ENCODE measurements around the gene SCGB1C2.
"Not testable (repeated sequence)": the region's sequence is repeated elsewhere in the genome, so short reads cannot be mapped to it uniquely, and the experiment has no call there.

SCGB1C2 gene

GRCh38 chr17:137166-137807 lies at the start of gene SCGB1C2:
TSS of gene SCGB1C2 (plus strand) at chr17:137569. CDS start at chr17:137591, 22 bp downstream.
- not testable (repeated sequence) for DNase-seq

GRCh38 chr17:113111-113510 lies 24.3 kb upstream of the SCGB1C2 start:
- DNase-seq, result not testable (repeated sequence)

- not testable (repeated sequence) for DNase-seq
Measured at GRCh38 chr17:118339-118917, 18.9 kb upstream of the SCGB1C2 start.

- not testable (repeated sequence) for DNase-seq
Measured at GRCh38 chr17:133932-134331, 3.4 kb upstream of the SCGB1C2 start.

- DNase-seq, result not testable (repeated sequence)
Measured at GRCh38 chr17:134332-134785, 3.0 kb upstream of the SCGB1C2 start.

- DNase-seq, result not testable (repeated sequence)
Measured at GRCh38 chr17:135022-135421, 2.3 kb upstream of the SCGB1C2 start.

GRCh38 chr17:135895-136294 lies 1.5 kb upstream of the SCGB1C2 start:
- DNase-seq, result not testable (repeated sequence)

GRCh38 chr17:136531-136930 lies 838 bp upstream of the SCGB1C2 start:
- DNase-seq, result not testable (repeated sequence)

- not testable (repeated sequence) for DNase-seq
Measured at GRCh38 chr17:139401-140205, 2.2 kb downstream of the SCGB1C2 start.

GRCh38 chr17:142102-142661 lies 4.8 kb downstream of the SCGB1C2 start:
- no peak for DNase-seq

- no peak for DNase-seq
Measured at GRCh38 chr17:142876-143784, 5.8 kb downstream of the SCGB1C2 start.

- peak; percentile 56 for DNase-seq
Measured at GRCh38 chr17:143785-144281, 6.5 kb downstream of the SCGB1C2 start.

GRCh38 chr17:144936-145670 lies 7.7 kb downstream of the SCGB1C2 start:
- DNase-seq, result no peak

GRCh38 chr17:145671-146541 lies 8.5 kb downstream of the SCGB1C2 start:
- no peak for DNase-seq

- no peak for DNase-seq
Measured at GRCh38 chr17:146546-146945, 9.2 kb downstream of the SCGB1C2 start.

- DNase-seq, result no peak
Measured at GRCh38 chr17:146983-147761, 9.8 kb downstream of the SCGB1C2 start.

- no peak for DNase-seq
Measured at GRCh38 chr17:147796-148740, 10.7 kb downstream of the SCGB1C2 start.

GRCh38 chr17:148757-149156 lies 11.4 kb downstream of the SCGB1C2 start:
- no peak for DNase-seq

Measured in NCI-H226 (cell line).